Activated CD4-positive, alpha-beta T cell treated with anti-CD3 and anti-CD28 coated beads, Interleukin-2, amount 10 ng/mL, durations not matched to agents 7 days and 5 days (primary cell): ENCODE data around the gene ELOVL6. TPM values are rescaled to one million over a fixed set of nuclear protein-coding genes. Genes with fewer than 3 reads are reported as not detected.
"Not testable (repeated sequence)": the region's sequence is repeated elsewhere in the genome, so short reads cannot be mapped to it uniquely, and the experiment has no call there.

Experiments used
- CTCF ChIA-PET: fragments of 350-600 bp; sonication (Branson Sonifier 250); formaldehyde crosslinking; loops from one replicate; lab custom pipeline; 2021; ENCODE audit warnings: antibody characterized with exemption; lab: Charles Lee
- POLR2A ChIA-PET: fragments of 350-600 bp; sonication (Branson Sonifier 250); formaldehyde crosslinking; loops from one replicate; lab custom pipeline; 2021; ENCODE audit warnings: antibody characterized with exemption; lab: Charles Lee
- DNase-seq: peaks from one replicate; pipeline ENCODE4 v3.0.0-alpha.2; 2020
- H3K27ac Mint-ChIP-seq: one replicate; pipeline ENCODE4 v1.8.0; 2021; ENCODE audit warnings: mild to moderate bottlenecking, moderate library complexity, mixed read lengths
- H3K27me3 Mint-ChIP-seq: one replicate; pipeline ENCODE4 v1.8.0; 2021; ENCODE audit warnings: mixed read lengths
- H3K36me3 Mint-ChIP-seq: one replicate; pipeline ENCODE4 v1.8.0; 2021; ENCODE audit warnings: low read depth, mixed read lengths
- H3K4me1 Mint-ChIP-seq: one replicate; pipeline ENCODE4 v1.8.0; 2021; ENCODE audit warnings: mixed read lengths
- H3K4me3 Mint-ChIP-seq: one replicate; pipeline ENCODE4 v1.8.0; 2021; ENCODE audit warnings: mild to moderate bottlenecking, moderate library complexity, mixed read lengths
- H3K9me3 Mint-ChIP-seq: one replicate; pipeline ENCODE4 v1.8.0; 2021; ENCODE audit warnings: mixed read lengths
- total RNA-seq, 2 experiments: library from RNA; stranded (reverse); gene quantifications; one replicate each; pipeline ENCODE4 v1.2.3, GENCODE V29; 2021

ELOVL6 gene
- total RNA-seq, 2 experiments from 2014 or later: 14.7 to 16.0 TPM

- DNase-seq: peak; percentile 9
- Mint-ChIP-seq H3K27me3 (no peaks in the 10 kb centered on the region), H3K27ac (peak overlapping the region; percentile 99), H3K4me1 (peaks cover 42% of the 10 kb centered on the region), H3K4me3 (peak overlapping the region; percentile 99), H3K36me3 (peaks cover 7% of the 10 kb centered on the region), H3K9me3 (no peaks in the 10 kb centered on the region)
- CTCF ChIA-PET: interaction anchor here (1.8 kb wide), 1 partner anchor 11 kb away, joined by 5 read pairs; no protein-coding TSS in a partner anchor
- POLR2A ChIA-PET: interaction anchor here (0.6 kb wide), 1 partner anchor 141 kb away, joined by 3 read pairs; no protein-coding TSS in a partner anchor
These were observed 2.7 kb downstream of the ELOVL6 start for GRCh38 chr4:110195561-110196205.

GRCh38 chr4:110193822-110194761 lies 4.3 kb downstream of the ELOVL6 start:
- peaks cover 40% of the 10 kb centered on the region for H3K4me1 Mint-ChIP-seq
- ChIA-PET CTCF (interaction anchor here (0.9 kb wide), 1 partner anchor 26 kb away, joined by 3 read pairs; no protein-coding TSS in a partner anchor), POLR2A (interaction anchor here (0.6 kb wide), 1 partner anchor 188 kb away, joined by 3 read pairs; no protein-coding TSS in a partner anchor)
- H3K9me3 Mint-ChIP-seq: no peaks in the 10 kb centered on the region
- DNase-seq: peak; percentile 86
- no peaks in the 10 kb centered on the region for H3K27me3 Mint-ChIP-seq
- H3K27ac Mint-ChIP-seq: peak overlapping the region; percentile 48
- peaks cover 10% of the 10 kb centered on the region for H3K36me3 Mint-ChIP-seq
- peak overlapping the region; percentile 40 for H3K4me3 Mint-ChIP-seq

GRCh38 chr4:110193287-110193686 lies 5.1 kb downstream of the ELOVL6 start:
- peaks cover 33% of the 10 kb centered on the region for H3K4me1 Mint-ChIP-seq
- H3K4me3 Mint-ChIP-seq, H3K9me3 Mint-ChIP-seq, H3K27me3 Mint-ChIP-seq, DNase-seq, POLR2A ChIA-PET: not testable (repeated sequence)
- H3K27ac Mint-ChIP-seq: peak overlapping the region; percentile 54
- CTCF ChIA-PET: interaction anchor here (0.7 to 0.9 kb wide), 2 partner anchors 18 to 25 kb away, joined by 3 read pairs; no protein-coding TSS in a partner anchor
- H3K36me3 Mint-ChIP-seq: peaks cover 10% of the 10 kb centered on the region

- Mint-ChIP-seq H3K9me3 (no peaks in the 10 kb centered on the region), H3K4me1 (peaks cover 28% of the 10 kb centered on the region), H3K27me3 (no peaks in the 10 kb centered on the region), H3K36me3 (peaks cover 17% of the 10 kb centered on the region), H3K27ac (no peak overlapping the region), H3K4me3 (no peak overlapping the region)
- no peak for DNase-seq
- CTCF ChIA-PET: interaction anchor here (0.6 kb wide), 1 partner anchor 87 kb away, joined by 4 read pairs; no protein-coding TSS in a partner anchor
- POLR2A ChIA-PET: no interaction called here
These were observed 8.2 kb downstream of the ELOVL6 start for GRCh38 chr4:110190249-110190648.

- H3K9me3 Mint-ChIP-seq: no peaks in the 10 kb centered on the region
- peaks cover 22% of the 10 kb centered on the region for H3K4me1 Mint-ChIP-seq
- CTCF ChIA-PET: no interaction called here
- no peak overlapping the region for H3K27ac Mint-ChIP-seq
- no peaks in the 10 kb centered on the region for H3K27me3 Mint-ChIP-seq
- POLR2A ChIA-PET: no interaction called here
- peaks cover 24% of the 10 kb centered on the region for H3K36me3 Mint-ChIP-seq
- no peak for DNase-seq
- H3K4me3 Mint-ChIP-seq: no peak overlapping the region
These were observed 10.3 kb downstream of the ELOVL6 start for GRCh38 chr4:110188113-110188512.

GRCh38 chr4:110184791-110185155 lies 13.6 kb downstream of the ELOVL6 start:
- H3K27ac Mint-ChIP-seq: peak overlapping the region; percentile 51
- CTCF ChIA-PET: interaction anchor here (1.3 kb wide), 1 partner anchor 11 kb away, joined by 5 read pairs; no protein-coding TSS in a partner anchor

GRCh38 chr4:110184140-110184790 lies 14.2 kb downstream of the ELOVL6 start:
- H3K27ac Mint-ChIP-seq: peak overlapping the region; percentile 51
- H3K9me3 Mint-ChIP-seq: no peaks in the 10 kb centered on the region
- no peaks in the 10 kb centered on the region for H3K27me3 Mint-ChIP-seq
- CTCF ChIA-PET: interaction anchor here (1.3 kb wide), 1 partner anchor 12 kb away, joined by 5 read pairs; no protein-coding TSS in a partner anchor
- H3K4me1 Mint-ChIP-seq: peaks cover 11% of the 10 kb centered on the region
- DNase-seq: no peak
- POLR2A ChIA-PET: no interaction called here
- H3K4me3 Mint-ChIP-seq: no peak overlapping the region
- H3K36me3 Mint-ChIP-seq: peaks cover 17% of the 10 kb centered on the region

More at GRCh38 chr4:110184791-110185155, 13.6 kb downstream of the ELOVL6 start:
- Mint-ChIP-seq H3K9me3 (no peaks in the 10 kb centered on the region), H3K36me3 (peaks cover 17% of the 10 kb centered on the region), H3K4me1 (peaks cover 11% of the 10 kb centered on the region), H3K27me3 (no peaks in the 10 kb centered on the region), H3K4me3 (no peak overlapping the region)
- no peak for DNase-seq
- POLR2A ChIA-PET: no interaction called here

GRCh38 chr4:110183643-110184042 lies 14.8 kb downstream of the ELOVL6 start:
- DNase-seq: no peak
- peaks cover 11% of the 10 kb centered on the region for H3K4me1 Mint-ChIP-seq
- ChIA-PET POLR2A (no interaction called here), CTCF (interaction anchor here (0.9 kb wide), 1 partner anchor 28 kb away, joined by 3 read pairs; no protein-coding TSS in a partner anchor)
- no peaks in the 10 kb centered on the region for H3K27me3 Mint-ChIP-seq
- H3K9me3 Mint-ChIP-seq: no peaks in the 10 kb centered on the region
- H3K36me3 Mint-ChIP-seq: peaks cover 18% of the 10 kb centered on the region
- no peak overlapping the region for H3K27ac Mint-ChIP-seq
- no peak overlapping the region for H3K4me3 Mint-ChIP-seq

- no peak for DNase-seq
- peaks cover 19% of the 10 kb centered on the region for H3K36me3 Mint-ChIP-seq
- H3K27me3 Mint-ChIP-seq: no peaks in the 10 kb centered on the region
- ChIA-PET POLR2A (no interaction called here), CTCF (interaction anchor here (0.6 to 0.9 kb wide), 2 partner anchors 29 to 1107 kb away, joined by 3 read pairs; no protein-coding TSS in a partner anchor)
- H3K4me1 Mint-ChIP-seq: peaks cover 11% of the 10 kb centered on the region
- H3K9me3 Mint-ChIP-seq: no peaks in the 10 kb centered on the region
- no peak overlapping the region for H3K4me3 Mint-ChIP-seq
- H3K27ac Mint-ChIP-seq: no peak overlapping the region
These were observed 15.4 kb downstream of the ELOVL6 start for GRCh38 chr4:110183058-110183457.

- ChIA-PET CTCF (interaction anchor here (0.6 kb wide), 1 partner anchor 87 kb away, joined by 5 read pairs; no protein-coding TSS in a partner anchor), POLR2A (no interaction called here)
- H3K4me3 Mint-ChIP-seq: no peak overlapping the region
- no peak for DNase-seq
- H3K36me3 Mint-ChIP-seq: peaks cover 27% of the 10 kb centered on the region
- H3K9me3 Mint-ChIP-seq: no peaks in the 10 kb centered on the region
- H3K27me3 Mint-ChIP-seq: no peaks in the 10 kb centered on the region
- H3K4me1 Mint-ChIP-seq: peaks cover 11% of the 10 kb centered on the region
- no peak overlapping the region for H3K27ac Mint-ChIP-seq
These were observed 16.5 kb downstream of the ELOVL6 start for GRCh38 chr4:110181890-110182289.

GRCh38 chr4:110175634-110176033 lies 22.8 kb downstream of the ELOVL6 start:
- CTCF ChIA-PET: no interaction called here
- POLR2A ChIA-PET: no interaction called here
- no peaks in the 10 kb centered on the region for H3K27me3 Mint-ChIP-seq

GRCh38 chr4:110172972-110173371 lies 25.4 kb downstream of the ELOVL6 start:
- Mint-ChIP-seq H3K4me1 (no peaks in the 10 kb centered on the region), H3K27ac (no peak overlapping the region), H3K9me3 (no peaks in the 10 kb centered on the region), H3K4me3 (no peak overlapping the region), H3K27me3 (no peaks in the 10 kb centered on the region), H3K36me3 (peaks cover 15% of the 10 kb centered on the region)
- CTCF ChIA-PET: no interaction called here
- POLR2A ChIA-PET: no interaction called here
- DNase-seq: no peak

More at GRCh38 chr4:110175634-110176033, 22.8 kb downstream of the ELOVL6 start:
- Mint-ChIP-seq H3K9me3 (no peaks in the 10 kb centered on the region), H3K4me1 (no peaks in the 10 kb centered on the region), H3K36me3 (peaks cover 16% of the 10 kb centered on the region), H3K4me3 (no peak overlapping the region), H3K27ac (no peak overlapping the region)
- DNase-seq: no peak
